SK-N-MC (cell line): ENCODE results near the gene FAM184A.

ENCODE experiments used
- EZH2 ChIP-seq: fragments of 200-600 bp; sonication (generic); IDR thresholded peaks from one replicate; pipeline ENCODE4 v1.6.1; 2017; ENCODE audit warnings: antibody characterized with exemption
- FOXP2 ChIP-seq: optimal IDR thresholded peaks from 2 replicates; pipeline ENCODE3; 2011; ENCODE audit warnings: mild to moderate bottlenecking, moderate library complexity; ENCODE audit not compliant: insufficient read depth; ENCODE audit errors: extremely low read length, control extremely low read depth
- POLR2AphosphoS5 ChIP-seq: IDR thresholded peaks from 2 replicates; pipeline ENCODE4 v1.6.1; 2012; ENCODE audit warnings: mild to moderate bottlenecking, low read depth, low read length, borderline replicate concordance

- no peak for TF ChIP-seq EZH2
- no peak for TF ChIP-seq POLR2AphosphoS5
- TF ChIP-seq FOXP2: no peak
Observed at GRCh38 chr6:118971682-118972081, 106.8 kb downstream of the FAM184A start.
